Measurements from ENCODE around the gene CELA3B. TPM values are rescaled to one million over a fixed set of nuclear protein-coding genes. Genes with fewer than 3 reads are reported as not detected.

The CELA3B gene
- total and polyA plus RNA-seq, 2 of the 8 experiments (the other 6 are each of a cell fraction or from before 2014, with no cell fraction given): not detected

- DNase-seq (ENCODE audit: low read depth in 1 of 2, low spot score in 2 of 2): no peak
- peak within 1 kb of the TSS; percentile 83 for H2BK5ac ChIP-seq (ENCODE audit: low read depth, low read length)
- peak within 1 kb of the TSS; percentile 95 for H4K91ac ChIP-seq (replicated peaks; ENCODE audit: insufficient read length, low read length)
- peaks cover 11% of the 10 kb centered on the region for H3K23me2 ChIP-seq (ENCODE audit: low read depth, low read length)
- peak within 1 kb of the TSS; percentile 72 for H2AK5ac ChIP-seq (ENCODE audit: low read depth, low read length)
- H2BK120ac ChIP-seq (replicated peaks; ENCODE audit: low read depth, low read length): peak within 1 kb of the TSS; percentile 14
- peak within 1 kb of the TSS; percentile 63 to 67 (median 64) for H3K9ac ChIP-seq (replicated peaks in 1 of 4; ENCODE audit: extremely low read depth in 1 of 4, low read depth in 3 of 4, low read length in 3 of 4)
- TF ChIP-seq ATF3 (IDR thresholded peaks at IDR 0.05; ENCODE audit: insufficient read depth, low read depth, low read length): no peak
- no peak for TF ChIP-seq CREB1 (IDR thresholded peaks at IDR 0.05)
- no peak for TF ChIP-seq KDM1A (IDR thresholded peaks at IDR 0.05; ENCODE audit: borderline replicate concordance, low read length)
- no peak for TF ChIP-seq SP2 (IDR thresholded peaks at IDR 0.05; ENCODE audit: low read length)
- no peak for TF ChIP-seq KDM5A (IDR thresholded peaks at IDR 0.05; ENCODE audit: low read length)
- 0 out of 3 replicates have a peak, but pooled peaks of 1 of the 2 experiments have one; percentile 7 for TF ChIP-seq POLR2A (IDR thresholded peaks at IDR 0.05; ENCODE audit: control extremely low read depth in 1 of 2, low read depth in 2 of 2, low read length in 2 of 2)
- H2AFZ ChIP-seq (ENCODE audit: low read length): peak within 1 kb of the TSS; percentile 93
- peaks cover 2 to 10% of the 10 kb centered on the region in 2 experiments for H4K20me1 ChIP-seq (replicated peaks in 1 of 2; ENCODE audit: control insufficient read depth in 1 of 2, insufficient read depth in 2 of 2, low read length in 2 of 2)
- peaks cover 0 to 2% (median 0%) of the 10 kb centered on the region in 4 experiments; a peak in 2 of 7 replicates for H3K27me3 ChIP-seq (replicated peaks in 1 of 4; ENCODE audit: control insufficient read depth in 3 of 4, extremely low read depth in 1 of 4, insufficient read depth in 3 of 4, low read length in 3 of 4)
- H3K36me3 ChIP-seq (ENCODE audit: control insufficient read depth in 2 of 4, insufficient read depth in 4 of 4, low read length in 3 of 4): no peaks in the 10 kb centered on the region
- peaks cover 6 to 38% of the 10 kb centered on the region in 2 experiments; a peak in 3 of 4 replicates for H3K79me2 ChIP-seq (ENCODE audit: control insufficient read depth in 1 of 2, insufficient read depth in 2 of 2, low read length in 2 of 2)
- peaks cover 14% of the 10 kb centered on the region for H3K79me1 ChIP-seq (ENCODE audit: low read depth, low read length)
- 0% methylated on average over 1 of the region's 52 CpGs; no CpG with 5 or more reads in 1 of the 2 experiments for WGBS, 2 experiments (ENCODE audit: extremely low coverage in 1 of 2, insufficient coverage in 1 of 2, insufficient read length in 1 of 2, insufficient replicate concordance in 2 of 2, low coverage in 1 of 2, low lambda C conversion rate in 2 of 2, missing lambda C conversion rate in 1 of 2)
- no peak within 1 kb of the TSS for H3K27ac ChIP-seq (ENCODE audit: low read depth, low read length)
- peak within 1 kb of the TSS; percentile 94 for H2BK12ac ChIP-seq (ENCODE audit: low read depth, low read length)
- CTCF ChIA-PET (ENCODE audit: partially characterized antibody): interaction anchor here (1.0 to 2.0 kb wide), 4 partner anchors 19 to 44 kb away, joined by 3 to 5 read pairs (median 4); no protein-coding TSS in a partner anchor
- peak within 1 kb of the TSS; percentile 97 for H2BK15ac ChIP-seq (ENCODE audit: low read length)
- peak within 1 kb of the TSS; percentile 98 for H4K8ac ChIP-seq (ENCODE audit: extremely low read depth, insufficient read depth, low read length)
- H3K4ac ChIP-seq (replicated peaks; ENCODE audit: insufficient read length, low read depth, low read length): peak within 1 kb of the TSS; percentile 88
- POLR2A ChIA-PET (ENCODE audit: partially characterized antibody): interaction anchor here (1.2 to 3.1 kb wide), 8 partner anchors 13 to 87 kb away, joined by 3 to 38 read pairs (median 6); no protein-coding TSS in a partner anchor
- peak within 1 kb of the TSS; percentile 80 for H3K56ac ChIP-seq (replicated peaks; ENCODE audit: insufficient read length, low read depth, low read length)
- peak within 1 kb of the TSS; percentile 95 for H3K18ac ChIP-seq (ENCODE audit: extremely low read depth, low read length)
- peak within 1 kb of the TSS; percentile 51 to 89 (median 63) for H3K4me3 ChIP-seq (ENCODE audit: extremely low read depth in 1 of 4, insufficient read depth in 2 of 4, low read depth in 3 of 4, low read length in 4 of 4)
- H2BK20ac ChIP-seq (ENCODE audit: low read length): peak within 1 kb of the TSS; percentile 61
- peak within 1 kb of the TSS; percentile 97 for H3K23ac ChIP-seq (ENCODE audit: insufficient read length)
- H3K4me2 ChIP-seq (ENCODE audit: insufficient read depth in 1 of 2, low read depth in 2 of 2, low read length in 2 of 2): peak within 1 kb of the TSS; percentile 86 to 88
- peak within 1 kb of the TSS; percentile 67 for H4K5ac ChIP-seq (ENCODE audit: insufficient read length, low read depth, low read length)
- H3K9me3 ChIP-seq (ENCODE audit: insufficient read depth in 2 of 2, low read depth in 1 of 2, low read length in 1 of 2): no peaks in the 10 kb centered on the region
- FAIRE-seq: no peak
- H3K14ac ChIP-seq (ENCODE audit: insufficient read length): no peak within 1 kb of the TSS
- H3K4me1 ChIP-seq (replicated peaks in 1 of 4; ENCODE audit: control insufficient read depth in 3 of 4, insufficient read depth in 4 of 4, low read length in 3 of 4): peaks cover 8 to 38% (median 28%) of the 10 kb centered on the region in 4 experiments
Observed at GRCh38 chr1:21937034-21937371, 39.8 kb upstream of the CELA3B start, which contains the start of gene HSPG2. TSS of gene HSPG2 (minus strand) at chr1:21937310. CDS start at chr1:21937217, 93 bp downstream.

All from H1 (cell line).